Spinal cord (tissue), 10 donors: ENCODE data around the gene PRKAR2A. TPM values are rescaled to one million over a fixed set of nuclear protein-coding genes. Genes with fewer than 3 reads are reported as not detected.
"Not testable (repeated sequence)": the region's sequence is repeated elsewhere in the genome, so short reads cannot be mapped to it uniquely, and the experiment has no call there.

Source experiments
- DNase-seq, 6 donors: peaks; one replicate each; pipeline versions ENCODE4 v3.0.0 to v3.0.0-alpha.2; 2013 to 2015; ENCODE audit warnings: low spot score in 6 of 6, low read depth in 4 of 6
- H3K27ac ChIP-seq: one replicate; pipeline ENCODE4 v1.5.1; 2013; ENCODE audit warnings: low read depth, low read length, control low read depth
- H3K27me3 ChIP-seq: one replicate; pipeline ENCODE4 v1.6.1; 2013; ENCODE audit warnings: low read length; ENCODE audit not compliant: control insufficient read depth, insufficient read depth
- H3K36me3 ChIP-seq: one replicate; pipeline ENCODE4 v1.6.1; 2013; ENCODE audit warnings: low read length; ENCODE audit not compliant: control insufficient read depth, insufficient read depth
- H3K4me1 ChIP-seq: one replicate; pipeline ENCODE4 v1.6.1; 2013; ENCODE audit warnings: low read length; ENCODE audit not compliant: control insufficient read depth, insufficient read depth
- H3K4me3 ChIP-seq: one replicate; pipeline ENCODE4 v1.5.1; 2013; ENCODE audit warnings: low read depth, low read length, control low read depth
- H3K9me3 ChIP-seq: one replicate; pipeline ENCODE4 v1.6.1; 2013; ENCODE audit warnings: low read length; ENCODE audit not compliant: control insufficient read depth, insufficient read depth
- WGBS: methylation state at CpG from one replicate; pipeline ENCODE4 v1.1.5; 2013; ENCODE audit warnings: missing lambda C conversion rate; ENCODE audit not compliant: insufficient coverage; 5-methylcytosine and 5-hydroxymethylcytosine counted together
- polyA plus RNA-seq, 2 donors: library from polyadenylated mRNA; unstranded; fragments of 120-200 nt; gene quantifications; one replicate each; pipeline ENCODE4 v1.2.1, GENCODE V29; 2013; ENCODE audit not compliant: insufficient read length in 2 of 2
- total RNA-seq, 2 donors: library from RNA; depleted of rRNA in 1 of 2; stranded (reverse); fragments of 120-200 nt in 1 of 2; fragments of >200 nt in 1 of 2; gene quantifications; one replicate each; pipeline versions ENCODE4 v1.2.3 to v1.2.4, GENCODE V29; 2013 to 2014
- donor health status: healthy.

Gene PRKAR2A
- total and polyA plus RNA-seq, 4 donors = 29.2 to 40.3 (median 34.4) TPM

- H3K4me1 ChIP-seq = no peaks in the 10 kb centered on the region
Measured at GRCh38 chr3:48788544-48789162, 59.0 kb downstream of the PRKAR2A start.

GRCh38 chr3:48784426-48785120 is 63.1 kb downstream of the PRKAR2A start:
- H3K4me1 ChIP-seq = no peaks in the 10 kb centered on the region
- H3K4me3 ChIP-seq = no peak overlapping the region
- no peaks in the 10 kb centered on the region for H3K27me3 ChIP-seq
- no peak for DNase-seq
- no peaks in the 10 kb centered on the region for H3K9me3 ChIP-seq
- peaks cover 27% of the 10 kb centered on the region for H3K36me3 ChIP-seq
- no peak overlapping the region for H3K27ac ChIP-seq
- no CpG with 5 or more reads among the region's 4 CpGs for WGBS

More at GRCh38 chr3:48788544-48789162, 59.0 kb downstream of the PRKAR2A start:
- WGBS = 86% methylated on average over 1 of the region's 1 CpG
- H3K9me3 ChIP-seq = no peaks in the 10 kb centered on the region
- no peak overlapping the region for H3K27ac ChIP-seq
- no peaks in the 10 kb centered on the region for H3K27me3 ChIP-seq
- DNase-seq = no peak
- H3K36me3 ChIP-seq = peaks cover 17% of the 10 kb centered on the region
- no peak overlapping the region for H3K4me3 ChIP-seq

GRCh38 chr3:48783304-48783703 is 64.4 kb downstream of the PRKAR2A start:
- no peak overlapping the region for H3K4me3 ChIP-seq
- WGBS = 87% methylated on average over 3 of the region's 6 CpGs

GRCh38 chr3:48782046-48782445 is 65.6 kb downstream of the PRKAR2A start:
- no peak overlapping the region for H3K27ac ChIP-seq
- DNase-seq = no peak
- H3K4me1 ChIP-seq = no peaks in the 10 kb centered on the region
- H3K27me3 ChIP-seq = no peaks in the 10 kb centered on the region
- peaks cover 35% of the 10 kb centered on the region for H3K36me3 ChIP-seq
- no peak overlapping the region for H3K4me3 ChIP-seq
- H3K9me3 ChIP-seq = no peaks in the 10 kb centered on the region

More at GRCh38 chr3:48783304-48783703, 64.4 kb downstream of the PRKAR2A start:
- no peaks in the 10 kb centered on the region for H3K9me3 ChIP-seq
- H3K36me3 ChIP-seq = peaks cover 28% of the 10 kb centered on the region
- no peaks in the 10 kb centered on the region for H3K4me1 ChIP-seq
- DNase-seq = no peak
- no peak overlapping the region for H3K27ac ChIP-seq
- no peaks in the 10 kb centered on the region for H3K27me3 ChIP-seq

- not testable (repeated sequence) for H3K27ac ChIP-seq, DNase-seq, H3K4me3 ChIP-seq, H3K9me3 ChIP-seq, H3K27me3 ChIP-seq, H3K4me1 ChIP-seq
- H3K36me3 ChIP-seq = peaks cover 32% of the 10 kb centered on the region
- no CpG with 5 or more reads among the region's 8 CpGs for WGBS
Measured at GRCh38 chr3:48778565-48778964, 69.1 kb downstream of the PRKAR2A start.

GRCh38 chr3:48776854-48777253 is 70.8 kb downstream of the PRKAR2A start:
- Histone ChIP-seq H3K4me1 (no peaks in the 10 kb centered on the region), H3K27me3 (no peaks in the 10 kb centered on the region), H3K27ac (no peak overlapping the region), H3K4me3 (no peak overlapping the region), H3K36me3 (peaks cover 32% of the 10 kb centered on the region), H3K9me3 (no peaks in the 10 kb centered on the region)
- 89% methylated on average over 2 of the region's 4 CpGs for WGBS
- no peak for DNase-seq

GRCh38 chr3:48770192-48770502 is 77.5 kb downstream of the PRKAR2A start:
- no peak overlapping the region for H3K27ac ChIP-seq
- H3K4me1 ChIP-seq = no peaks in the 10 kb centered on the region
- H3K9me3 ChIP-seq = no peaks in the 10 kb centered on the region
- no peaks in the 10 kb centered on the region for H3K27me3 ChIP-seq
- WGBS = no CpG with 5 or more reads among the region's 4 CpGs
- H3K36me3 ChIP-seq = peaks cover 37% of the 10 kb centered on the region
- peak in 1 of 6 donors; percentile 18 for DNase-seq
- no peak overlapping the region for H3K4me3 ChIP-seq

GRCh38 chr3:48765376-48765775 is 82.3 kb downstream of the PRKAR2A start:
- peaks cover 32% of the 10 kb centered on the region for H3K36me3 ChIP-seq
- no CpG with 5 or more reads among the region's 1 CpG for WGBS
- H3K27me3 ChIP-seq = no peaks in the 10 kb centered on the region
- DNase-seq = peak in 1 of 6 donors; percentile 29
- H3K4me1 ChIP-seq = no peaks in the 10 kb centered on the region
- no peaks in the 10 kb centered on the region for H3K9me3 ChIP-seq
- H3K27ac ChIP-seq = no peak overlapping the region
- H3K4me3 ChIP-seq = no peak overlapping the region

GRCh38 chr3:48762816-48763215 is 84.9 kb downstream of the PRKAR2A start:
- H3K4me3 ChIP-seq = no peak overlapping the region
- peaks cover 31% of the 10 kb centered on the region for H3K36me3 ChIP-seq
- no peak overlapping the region for H3K27ac ChIP-seq
- no peaks in the 10 kb centered on the region for H3K27me3 ChIP-seq
- no peaks in the 10 kb centered on the region for H3K4me1 ChIP-seq
- DNase-seq = no peak
- no peaks in the 10 kb centered on the region for H3K9me3 ChIP-seq
- no CpG with 5 or more reads among the region's 3 CpGs for WGBS

- WGBS = no CpG with 5 or more reads among the region's 5 CpGs
- H3K27ac ChIP-seq, H3K4me3 ChIP-seq, H3K27me3 ChIP-seq, H3K4me1 ChIP-seq, DNase-seq, H3K9me3 ChIP-seq: not testable (repeated sequence)
- peaks cover 30% of the 10 kb centered on the region for H3K36me3 ChIP-seq
Measured at GRCh38 chr3:48759991-48760540, 87.6 kb downstream of the PRKAR2A start.
